ENCODE results near the gene KRTAP20-1. TPM values are rescaled to one million over a fixed set of nuclear protein-coding genes. Genes with fewer than 3 reads are reported as not detected.

The KRTAP20-1 gene
- total and polyA plus RNA-seq, 7 donors: not detected

GRCh38 chr21:30582870-30583269, 33.4 kb upstream of the KRTAP20-1 start:
- Histone ChIP-seq H3K36me3 (ENCODE audit: insufficient read depth in 1 of 2, low read depth in 1 of 2) (no peaks in the 10 kb centered on the region), H3K4me3 (no peak overlapping the region), H3K27me3 (ENCODE audit: insufficient read depth in 3 of 3, low read length in 2 of 3) (no peaks in the 10 kb centered on the region), H3K9me3 (no peaks in the 10 kb centered on the region), H3K27ac (no peak overlapping the region), H3K4me1 (no peaks in the 10 kb centered on the region)
- intact Hi-C loops (cut with DNase I): no loop called here
- no peak for TF ChIP-seq CTCF (IDR thresholded peaks at IDR 0.05)
- 37 to 46% (median 38%) methylated on average over 1 of the region's 1 CpG for whole genome bisulfite sequencing, 3 donors
- no peak for DNase-seq
- no peak for ATAC-seq

GRCh38 chr21:30590297-30590696, 25.9 kb upstream of the KRTAP20-1 start, which contains the start of gene KRTAP22-2:
TSS of gene KRTAP22-2 (minus strand) at chr21:30590397.
- DNase-seq (no peak), ATAC-seq (no peak)
- no peak within 1 kb of the TSS for H3K4me3 ChIP-seq
- no peaks in the 10 kb centered on the region for H3K4me1 ChIP-seq
- no peak within 1 kb of the TSS for H3K27ac ChIP-seq
- H3K27me3 ChIP-seq (ENCODE audit: insufficient read depth in 3 of 3, low read length in 2 of 3): no peaks in the 10 kb centered on the region
- no peaks in the 10 kb centered on the region for H3K9me3 ChIP-seq
- no peak for TF ChIP-seq CTCF (IDR thresholded peaks at IDR 0.05)
- H3K36me3 ChIP-seq (ENCODE audit: insufficient read depth in 1 of 2, low read depth in 1 of 2): no peaks in the 10 kb centered on the region
- intact Hi-C loops (cut with DNase I): no loop called here

- Histone ChIP-seq H3K9me3 (no peaks in the 10 kb centered on the region), H3K27ac (no peak within 1 kb of the TSS), H3K27me3 (ENCODE audit: insufficient read depth in 3 of 3, low read length in 2 of 3) (no peaks in the 10 kb centered on the region), H3K4me3 (no peak within 1 kb of the TSS), H3K4me1 (no peaks in the 10 kb centered on the region), H3K36me3 (ENCODE audit: insufficient read depth in 1 of 2, low read depth in 1 of 2) (no peaks in the 10 kb centered on the region)
- ATAC-seq: no peak
- no peak for DNase-seq
- intact Hi-C loops (cut with DNase I): no loop called here
- TF ChIP-seq CTCF (IDR thresholded peaks at IDR 0.05): no peak
- WGBS, 3 donors: 86 to 94% (median 91%) methylated on average over 4 of the region's 4 CpGs
Measured at GRCh38 chr21:30592140-30592539, 24.1 kb upstream of the KRTAP20-1 start, which contains the start of gene KRTAP6-3. TSS of gene KRTAP6-3 (plus strand) at chr21:30592440. CDS start at chr21:30592446, 6 bp downstream.

- intact Hi-C loops (cut with DNase I): no loop called here
- H3K4me1 ChIP-seq: no peaks in the 10 kb centered on the region
- H3K4me3 ChIP-seq: no peak within 1 kb of the TSS
- no peaks in the 10 kb centered on the region for H3K36me3 ChIP-seq (ENCODE audit: insufficient read depth in 1 of 2, low read depth in 1 of 2)
- no peak for DNase-seq
- no peaks in the 10 kb centered on the region for H3K27me3 ChIP-seq (ENCODE audit: insufficient read depth in 3 of 3, low read length in 2 of 3)
- TF ChIP-seq CTCF (IDR thresholded peaks at IDR 0.05): no peak
- no peaks in the 10 kb centered on the region for H3K9me3 ChIP-seq
- H3K27ac ChIP-seq: no peak within 1 kb of the TSS
- ATAC-seq: no peak
- 93 to 95% (median 95%) methylated on average over 6 of the region's 6 CpGs for WGBS, 3 donors
Measured at GRCh38 chr21:30598802-30599201, 17.4 kb upstream of the KRTAP20-1 start, which contains the start of gene KRTAP6-2. TSS of gene KRTAP6-2 (minus strand) at chr21:30598902. CDS start at chr21:30598874, 28 bp downstream.

- Histone ChIP-seq H3K36me3 (ENCODE audit: insufficient read depth in 1 of 2, low read depth in 1 of 2) (no peaks in the 10 kb centered on the region), H3K9me3 (no peaks in the 10 kb centered on the region), H3K4me3 (no peak within 1 kb of the TSS), H3K27me3 (ENCODE audit: insufficient read depth in 3 of 3, low read length in 2 of 3) (no peaks in the 10 kb centered on the region), H3K4me1 (no peaks in the 10 kb centered on the region), H3K27ac (no peak within 1 kb of the TSS)
- intact Hi-C loops (cut with DNase I): no loop called here
- DNase-seq (no peak), ATAC-seq (no peak)
- WGBS, 3 donors: 50 to 91% (median 50%) methylated on average over 1 of the region's 1 CpG
- no peak for TF ChIP-seq CTCF (IDR thresholded peaks at IDR 0.05)
Measured at GRCh38 chr21:30600787-30601186, 15.4 kb upstream of the KRTAP20-1 start, which contains the start of gene KRTAP22-1. TSS of gene KRTAP22-1 (plus strand) at chr21:30601087.
